ENCODE results near the gene MYH7B. TPM values are rescaled to one million over a fixed set of nuclear protein-coding genes. Genes with fewer than 3 reads are reported as not detected.

Gene MYH7B
- total RNA-seq, 3 donors from 2014 or later, result 0.76 to 1.9 (median 0.99) TPM

DNA sequence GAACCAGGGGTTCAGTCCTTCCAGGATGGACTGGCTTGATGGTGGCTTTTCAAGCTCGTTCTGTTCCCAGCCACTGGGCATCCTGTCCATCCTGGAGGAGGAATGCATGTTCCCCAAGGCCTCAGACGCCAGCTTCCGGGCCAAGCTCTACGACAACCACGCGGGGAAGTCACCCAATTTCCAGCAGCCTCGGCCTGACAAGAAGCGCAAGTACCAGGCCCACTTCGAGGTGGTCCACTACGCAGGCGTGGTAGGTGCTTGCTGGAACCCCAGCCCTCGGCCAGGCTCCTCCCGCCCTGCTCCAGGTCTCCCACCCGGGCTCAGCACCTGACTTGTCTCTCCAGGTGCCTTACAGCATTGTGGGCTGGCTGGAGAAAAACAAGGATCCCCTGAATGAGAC lies 34.0 kb downstream of the MYH7B start:
- no peaks in the 10 kb centered on the region for H3K9me3 ChIP-seq
- no peaks in the 10 kb centered on the region for H3K36me3 ChIP-seq (ENCODE audit: low read depth)
- no peak overlapping the region for H3K4me3 ChIP-seq
- H3K4me1 ChIP-seq (ENCODE audit: low read depth), result peaks cover 1% of the 10 kb centered on the region
- TF ChIP-seq, protein P1, sequence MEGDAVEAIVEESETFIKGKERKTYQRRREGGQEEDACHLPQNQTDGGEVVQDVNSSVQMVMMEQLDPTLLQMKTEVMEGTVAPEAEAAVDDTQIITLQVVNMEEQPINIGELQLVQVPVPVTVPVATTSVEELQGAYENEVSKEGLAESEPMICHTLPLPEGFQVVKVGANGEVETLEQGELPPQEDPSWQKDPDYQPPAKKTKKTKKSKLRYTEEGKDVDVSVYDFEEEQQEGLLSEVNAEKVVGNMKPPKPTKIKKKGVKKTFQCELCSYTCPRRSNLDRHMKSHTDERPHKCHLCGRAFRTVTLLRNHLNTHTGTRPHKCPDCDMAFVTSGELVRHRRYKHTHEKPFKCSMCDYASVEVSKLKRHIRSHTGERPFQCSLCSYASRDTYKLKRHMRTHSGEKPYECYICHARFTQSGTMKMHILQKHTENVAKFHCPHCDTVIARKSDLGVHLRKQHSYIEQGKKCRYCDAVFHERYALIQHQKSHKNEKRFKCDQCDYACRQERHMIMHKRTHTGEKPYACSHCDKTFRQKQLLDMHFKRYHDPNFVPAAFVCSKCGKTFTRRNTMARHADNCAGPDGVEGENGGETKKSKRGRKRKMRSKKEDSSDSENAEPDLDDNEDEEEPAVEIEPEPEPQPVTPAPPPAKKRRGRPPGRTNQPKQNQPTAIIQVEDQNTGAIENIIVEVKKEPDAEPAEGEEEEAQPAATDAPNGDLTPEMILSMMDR (IDR thresholded peaks at IDR 0.05), result no peak
- no peak for ATAC-seq
- DNase-seq, result no peak
- intact Hi-C loops (cut with DNase I, micrococcal nuclease), result no loop called here

DNA sequence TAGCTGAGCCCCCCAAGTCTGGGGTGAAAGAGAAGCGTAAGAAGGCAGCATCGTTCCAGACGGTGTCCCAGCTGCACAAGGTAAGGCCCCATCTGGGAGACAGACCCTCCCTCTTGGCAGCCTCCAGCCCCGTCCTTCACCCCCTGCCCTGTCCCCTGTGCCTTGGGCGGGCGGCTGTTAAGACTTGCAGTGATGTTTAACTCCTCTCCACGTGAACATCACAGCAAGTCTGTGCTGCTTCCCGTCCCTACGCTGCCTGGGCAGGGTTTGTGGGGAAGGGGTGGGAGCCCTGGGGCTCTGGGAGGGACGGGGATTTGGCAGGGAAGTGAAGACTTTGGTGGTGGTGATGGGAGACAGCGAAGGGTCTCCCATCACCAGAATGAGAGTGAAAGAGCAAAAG lies 34.6 kb downstream of the MYH7B start:
- no peak overlapping the region for H3K4me3 ChIP-seq
- no peak for ATAC-seq
- DNase-seq, result no peak
- intact Hi-C loops (cut with DNase I, micrococcal nuclease), result no loop called here
- no peaks in the 10 kb centered on the region for H3K36me3 ChIP-seq (ENCODE audit: low read depth)
- TF ChIP-seq, protein P1 (IDR thresholded peaks at IDR 0.05), result no peak
- no peaks in the 10 kb centered on the region for H3K4me1 ChIP-seq (ENCODE audit: low read depth)
- H3K9me3 ChIP-seq, result no peaks in the 10 kb centered on the region

DNA sequence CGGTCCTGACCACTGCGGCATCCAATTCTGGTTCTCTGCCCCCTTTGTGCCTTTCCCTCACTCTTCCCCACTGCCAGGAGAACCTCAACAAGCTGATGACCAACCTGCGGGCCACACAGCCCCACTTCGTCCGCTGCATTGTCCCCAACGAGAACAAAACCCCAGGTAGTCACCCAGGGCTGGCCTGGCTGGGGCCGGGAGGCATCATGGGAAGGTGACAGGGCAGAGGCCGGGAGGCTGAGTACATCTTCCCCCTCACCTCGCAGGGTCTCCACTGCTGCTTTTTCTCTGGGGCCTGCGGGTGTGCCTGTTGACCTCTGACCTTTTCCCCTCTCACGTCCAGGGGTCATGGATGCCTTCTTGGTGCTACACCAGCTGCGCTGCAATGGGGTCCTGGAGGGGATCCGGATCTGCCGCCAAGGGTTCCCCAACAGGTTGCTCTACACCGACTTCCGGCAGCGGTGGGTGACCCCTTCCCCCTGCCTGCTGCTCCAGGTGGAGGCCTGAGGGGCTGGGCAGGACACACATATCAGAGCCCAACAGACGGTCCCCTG lies 35.1 kb downstream of the MYH7B start:
- Histone ChIP-seq H3K36me3 (ENCODE audit: low read depth) (no peaks in the 10 kb centered on the region), H3K4me1 (ENCODE audit: low read depth) (no peaks in the 10 kb centered on the region), H3K4me3 (no peak overlapping the region), H3K9me3 (no peaks in the 10 kb centered on the region)
- intact Hi-C loops (cut with DNase I, micrococcal nuclease), result no loop called here
- ATAC-seq, result no peak
- no peak for DNase-seq
- TF ChIP-seq, protein P1 (IDR thresholded peaks at IDR 0.05), result no peak

- no peaks in the 10 kb centered on the region for H3K36me3 ChIP-seq (ENCODE audit: low read depth)
- no peak overlapping the region for H3K4me3 ChIP-seq
- DNase-seq (no peak), ATAC-seq (no peak)
- intact Hi-C loops (cut with DNase I, micrococcal nuclease), result no loop called here
- peaks cover 4% of the 10 kb centered on the region for H3K4me1 ChIP-seq (ENCODE audit: low read depth)
- TF ChIP-seq, protein P1 (IDR thresholded peaks at IDR 0.05), result no peak
- no peaks in the 10 kb centered on the region for H3K9me3 ChIP-seq
Measured at GRCh38 chr20:34992751-34993417, 37.2 kb downstream of the MYH7B start.

DNA sequence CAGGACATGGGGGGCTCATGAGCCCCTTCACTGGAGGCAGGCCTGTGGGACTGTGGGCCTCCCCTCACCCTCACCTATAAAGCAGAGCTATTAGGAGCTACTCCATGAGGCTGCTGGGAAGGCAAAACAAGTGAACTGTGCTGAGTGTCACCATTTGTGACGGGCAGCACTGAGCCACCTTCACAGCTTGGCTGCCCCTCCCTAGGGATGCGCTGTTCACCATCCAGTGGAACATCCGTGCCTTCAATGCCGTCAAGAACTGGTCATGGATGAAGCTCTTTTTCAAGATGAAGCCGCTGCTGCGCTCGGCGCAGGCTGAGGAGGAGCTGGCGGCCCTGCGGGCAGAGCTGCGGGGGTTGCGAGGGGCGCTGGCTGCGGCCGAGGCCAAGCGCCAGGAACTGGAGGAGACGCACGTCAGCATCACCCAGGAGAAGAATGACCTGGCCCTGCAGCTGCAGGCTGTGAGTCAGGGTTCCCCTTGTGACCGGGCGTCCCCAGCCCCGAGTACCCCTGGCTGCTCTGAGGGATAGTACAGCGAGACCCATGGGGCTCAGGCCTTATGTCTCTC lies 38.4 kb downstream of the MYH7B start:
- no peak overlapping the region for H3K4me3 ChIP-seq
- no peak for DNase-seq
- no peaks in the 10 kb centered on the region for H3K9me3 ChIP-seq
- peaks cover 4% of the 10 kb centered on the region for H3K4me1 ChIP-seq (ENCODE audit: low read depth)
- peaks cover 3% of the 10 kb centered on the region for H3K36me3 ChIP-seq (ENCODE audit: low read depth)
- TF ChIP-seq, protein P1 (IDR thresholded peaks at IDR 0.05), result no peak
- ATAC-seq, result no peak
- intact Hi-C loops (cut with DNase I, micrococcal nuclease), result no loop called here

Data from mucosa of descending colon (tissue), 3 donors.